Astrocyte (in vitro differentiated cells and primary cell): ENCODE data around the gene CDYL. TPM values are rescaled to one million over a fixed set of nuclear protein-coding genes. Genes with fewer than 3 reads are reported as not detected.

Experiments
- DNase-seq: peaks from one replicate; pipeline ENCODE4 v3.0.0-alpha.2; 2010; ENCODE audit warnings: low read depth
- FAIRE-seq: peaks from 2 replicates; lab custom pipeline; 2011; peaks lifted over from hg19 to GRCh38; lab: Jason Lieb, UNC
- H2AFZ ChIP-seq: 2 replicates; pipeline ENCODE4 v1.6.0; 2012; ENCODE audit warnings: low read depth, low read length, inconsistent platforms
- H3K27ac ChIP-seq: 2 replicates; pipeline ENCODE4 v1.5.1; 2011; ENCODE audit warnings: low read depth, low read length, inconsistent platforms
- H3K27me3 ChIP-seq: 2 replicates; pipeline ENCODE4 v1.6.0; 2011; ENCODE audit warnings: low read length, inconsistent platforms; ENCODE audit not compliant: insufficient read depth
- H3K36me3 ChIP-seq: 2 replicates; pipeline ENCODE4 v1.5.1; 2011; ENCODE audit warnings: low read length, inconsistent platforms; ENCODE audit not compliant: insufficient read depth
- H3K4me1 ChIP-seq: 2 replicates; pipeline ENCODE4 v1.5.1; 2011; ENCODE audit warnings: low read length, inconsistent platforms; ENCODE audit not compliant: insufficient read depth
- H3K4me2 ChIP-seq: 2 replicates; pipeline ENCODE4 v1.6.0; 2012; ENCODE audit warnings: low read length, inconsistent platforms
- H3K4me3 ChIP-seq: 2 replicates; pipeline ENCODE4 v1.5.1; 2011; ENCODE audit warnings: low read depth, mild to moderate bottlenecking, low read length, inconsistent platforms; ENCODE audit not compliant: insufficient read depth
- H3K79me2 ChIP-seq: 2 replicates; pipeline ENCODE4 v1.6.0; 2012; ENCODE audit warnings: mild to moderate bottlenecking, low read length, inconsistent platforms; ENCODE audit not compliant: insufficient read depth
- H3K9ac ChIP-seq: 2 replicates; pipeline ENCODE4 v1.6.0; 2012; ENCODE audit warnings: mild to moderate bottlenecking, low read length, inconsistent platforms
- H3K9me3 ChIP-seq: 2 replicates; pipeline ENCODE4 v1.5.1; 2012; ENCODE audit warnings: low read depth, mild to moderate bottlenecking, low read length, inconsistent platforms; ENCODE audit not compliant: insufficient read depth
- H4K20me1 ChIP-seq: 2 replicates; pipeline ENCODE4 v1.6.0; 2012; ENCODE audit warnings: low read length, inconsistent platforms; ENCODE audit not compliant: insufficient read depth
- H3K27ac Mint-ChIP-seq: one replicate; pipeline ENCODE4 v1.8.0; 2021; ENCODE audit warnings: mild to moderate bottlenecking, mixed read lengths; ENCODE audit not compliant: unreplicated experiment
- H3K27me3 Mint-ChIP-seq: one replicate; pipeline ENCODE4 v1.8.0; 2021; ENCODE audit warnings: low read depth, mixed read lengths; ENCODE audit not compliant: unreplicated experiment
- H3K36me3 Mint-ChIP-seq: one replicate; pipeline ENCODE4 v1.8.0; 2021; ENCODE audit warnings: low read depth, mixed read lengths; ENCODE audit not compliant: unreplicated experiment
- H3K4me1 Mint-ChIP-seq: one replicate; pipeline ENCODE4 v1.8.0; 2021; ENCODE audit warnings: low read depth, mixed read lengths; ENCODE audit not compliant: unreplicated experiment
- H3K4me3 Mint-ChIP-seq: one replicate; pipeline ENCODE4 v1.8.0; 2021; ENCODE audit warnings: mild to moderate bottlenecking, moderate library complexity, mixed read lengths; ENCODE audit not compliant: unreplicated experiment
- H3K9me3 Mint-ChIP-seq: one replicate; pipeline ENCODE4 v1.8.0; 2021; ENCODE audit warnings: mild to moderate bottlenecking, mixed read lengths; ENCODE audit not compliant: unreplicated experiment
- CTCF ChIP-seq: IDR thresholded peaks from 2 replicates; pipeline ENCODE4 v1.5.1; 2011; ENCODE audit warnings: low read depth, mild to moderate bottlenecking, inconsistent platforms, low read length, moderate library complexity; ENCODE audit not compliant: insufficient read depth
- EZH2 ChIP-seq: IDR thresholded peaks from 2 replicates; pipeline ENCODE4 v1.6.1; 2012; ENCODE audit warnings: mild to moderate bottlenecking, low read length, inconsistent platforms; ENCODE audit not compliant: insufficient read depth
- total RNA-seq: library from RNA; stranded (reverse); gene quantifications from 2 replicates; pipeline ENCODE4 v1.2.1, GENCODE V29; 2021

CDYL gene
- total RNA-seq, 1 donor from 2014 or later, result 87.1 TPM

GRCh38 chr6:4820704-4821276, 44.6 kb downstream of the CDYL start:
- Histone ChIP-seq H3K27ac (no peak overlapping the region), H4K20me1 (peaks cover 85% of the 10 kb centered on the region), H3K4me1 (no peaks in the 10 kb centered on the region), H3K27me3 (no peaks in the 10 kb centered on the region), H3K4me2 (peak overlapping the region; percentile 12), H3K4me3 (no peak overlapping the region), H3K79me2 (peaks cover 95% of the 10 kb centered on the region), H3K9ac (no peak overlapping the region), H2AFZ (no peak overlapping the region), H3K9me3 (no peaks in the 10 kb centered on the region), H3K36me3 (no peaks in the 10 kb centered on the region)
- FAIRE-seq (peak; percentile 17), DNase-seq (peak; percentile 47)
- no peaks in the 10 kb centered on the region for H3K27me3 Mint-ChIP-seq
- TF ChIP-seq CTCF (no peak), EZH2 (no peak)
- H3K4me1 Mint-ChIP-seq, result peaks cover 26% of the 10 kb centered on the region
- no peak overlapping the region for H3K4me3 Mint-ChIP-seq
- H3K36me3 Mint-ChIP-seq, result peaks cover 5% of the 10 kb centered on the region
- no peaks in the 10 kb centered on the region for H3K9me3 Mint-ChIP-seq
- no peak overlapping the region for H3K27ac Mint-ChIP-seq

- Histone ChIP-seq H3K4me3 (no peak overlapping the region), H3K36me3 (no peaks in the 10 kb centered on the region), H3K79me2 (peaks cover 95% of the 10 kb centered on the region), H3K4me1 (no peaks in the 10 kb centered on the region), H2AFZ (no peak overlapping the region), H3K27ac (no peak overlapping the region), H3K4me2 (no peak overlapping the region), H4K20me1 (peaks cover 84% of the 10 kb centered on the region), H3K9ac (no peak overlapping the region), H3K9me3 (no peaks in the 10 kb centered on the region), H3K27me3 (no peaks in the 10 kb centered on the region)
- DNase-seq (no peak), FAIRE-seq (no peak)
- Mint-ChIP-seq H3K4me1 (peaks cover 29% of the 10 kb centered on the region), H3K27ac (no peak overlapping the region), H3K4me3 (no peak overlapping the region), H3K27me3 (no peaks in the 10 kb centered on the region), H3K36me3 (peaks cover 5% of the 10 kb centered on the region), H3K9me3 (no peaks in the 10 kb centered on the region)
- TF ChIP-seq CTCF (no peak), EZH2 (no peak)
These were observed 46.3 kb downstream of the CDYL start for GRCh38 chr6:4822476-4822875.

GRCh38 chr6:4828187-4828698, 52.0 kb downstream of the CDYL start:
- TF ChIP-seq EZH2, result no peak
- TF ChIP-seq CTCF, result no peak
- H3K4me2 ChIP-seq, result no peak overlapping the region
- H3K36me3 Mint-ChIP-seq, result peaks cover 10% of the 10 kb centered on the region
- no peak overlapping the region for H2AFZ ChIP-seq
- H3K4me3 ChIP-seq, result no peak overlapping the region
- peaks cover 48% of the 10 kb centered on the region for H4K20me1 ChIP-seq
- no peaks in the 10 kb centered on the region for H3K36me3 ChIP-seq
- H3K4me1 Mint-ChIP-seq, result peaks cover 8% of the 10 kb centered on the region
- FAIRE-seq, result no peak
- H3K9ac ChIP-seq, result no peak overlapping the region
- H3K4me1 ChIP-seq, result no peaks in the 10 kb centered on the region
- H3K4me3 Mint-ChIP-seq, result no peak overlapping the region
- no peak overlapping the region for H3K27ac Mint-ChIP-seq
- H3K9me3 ChIP-seq, result peaks cover 9% of the 10 kb centered on the region
- H3K27me3 Mint-ChIP-seq, result no peaks in the 10 kb centered on the region
- H3K27me3 ChIP-seq, result no peaks in the 10 kb centered on the region
- H3K79me2 ChIP-seq, result peaks cover 69% of the 10 kb centered on the region
- no peak for DNase-seq
- H3K9me3 Mint-ChIP-seq, result peaks cover 7% of the 10 kb centered on the region
- no peak overlapping the region for H3K27ac ChIP-seq
